VCaP (cell line): ENCODE measurements around the gene DAND5.
A peak's percentile ranks its signal among the peaks of the same experiment; 100 is the strongest.

Source experiments
- H3K27ac ChIP-seq: fragments of 450-650 bp; 2 replicates; pipeline ENCODE4 v1.5.1; 2017
- CTCF ChIP-seq: fragments of 450-650 bp; conservative IDR thresholded peaks from 2 replicates; pipeline ENCODE4 v1.5.1; 2017; ENCODE audit warnings: mild to moderate bottlenecking, moderate library complexity

The DAND5 gene

GRCh38 chr19:12965017-12965811 is 4.2 kb upstream of the DAND5 start:
- TF ChIP-seq CTCF = peak; percentile 98
- H3K27ac ChIP-seq = peak overlapping the region; percentile 63

- peak overlapping the region; percentile 63 for H3K27ac ChIP-seq
- no peak for TF ChIP-seq CTCF
Observed at GRCh38 chr19:12965812-12966135, 3.6 kb upstream of the DAND5 start.

GRCh38 chr19:12967907-12968306 is 1.5 kb upstream of the DAND5 start:
- TF ChIP-seq CTCF = no peak
- H3K27ac ChIP-seq = no peak overlapping the region

GRCh38 chr19:12970070-12970820 is 869 bp downstream of the DAND5 start:
- no peak overlapping the region for H3K27ac ChIP-seq
- no peak for TF ChIP-seq CTCF

- TF ChIP-seq CTCF = no peak
- no peak overlapping the region for H3K27ac ChIP-seq
Observed at GRCh38 chr19:12973236-12973635, 3.9 kb downstream of the DAND5 start.

- no peak for TF ChIP-seq CTCF
- no peak overlapping the region for H3K27ac ChIP-seq
Observed at GRCh38 chr19:12974301-12975220, 5.2 kb downstream of the DAND5 start.
